Measurements from ENCODE around the gene CYP4F8. TPM values are rescaled to one million over a fixed set of nuclear protein-coding genes. Genes with fewer than 3 reads are reported as not detected.
A peak's percentile ranks its signal among the peaks of the same experiment; 100 is the strongest.
"Not testable (repeated sequence)": the region's sequence is repeated elsewhere in the genome, so short reads cannot be mapped to it uniquely, and the experiment has no call there.

Gene CYP4F8

DNA sequence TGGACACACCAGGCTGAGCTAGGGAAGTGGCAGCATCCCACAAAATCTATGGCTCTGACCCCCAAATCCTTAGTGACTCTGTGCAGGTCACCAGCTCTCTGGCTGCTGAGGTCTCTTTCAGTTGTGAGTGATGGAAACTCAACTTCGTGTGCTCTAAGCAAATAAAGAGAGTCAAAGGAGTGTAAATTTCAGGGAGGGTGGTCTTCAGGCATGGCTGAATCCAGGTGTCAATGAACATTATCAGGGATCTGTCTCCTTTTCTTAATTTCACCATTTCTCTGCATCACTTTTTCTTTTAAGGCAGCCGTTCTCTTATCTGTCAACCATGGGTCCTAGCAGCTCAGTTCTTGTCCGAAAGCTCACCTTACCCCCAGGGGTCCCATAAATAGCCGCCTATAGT, 64.1 kb downstream of the CYP4F8 start:
- no peak overlapping the region for H3K9ac ChIP-seq (ENCODE audit: low read depth, low read length, poor library complexity)
- no peak overlapping the region for H2BK12ac ChIP-seq (ENCODE audit: low read length)
- peaks cover 2% of the 10 kb centered on the region for H3K79me1 ChIP-seq (ENCODE audit: low read depth, low read length)
- no peak overlapping the region for H3K23ac ChIP-seq (ENCODE audit: low read depth, low read length, poor library complexity)
- H2BK5ac ChIP-seq (ENCODE audit: low read length): no peak overlapping the region
- H2AK5ac ChIP-seq (ENCODE audit: low read depth, low read length): no peak overlapping the region
- no peak overlapping the region for H3K4me3 ChIP-seq (ENCODE audit: low read length in 2 of 2)
- H3K27ac ChIP-seq (replicated peaks; ENCODE audit: low read length): no peak overlapping the region
- no CpG with 5 or more reads among the region's 4 CpGs for WGBS, 2 donors (ENCODE audit: extremely low coverage in 2 of 2, insufficient read length in 2 of 2, insufficient replicate concordance in 1 of 2)
- H2BK15ac ChIP-seq (ENCODE audit: low read length): no peak overlapping the region
- no peak for DNase-seq (ENCODE audit: low spot score)
- no peaks in the 10 kb centered on the region for H3K27me3 ChIP-seq (ENCODE audit: control insufficient read depth in 3 of 3, insufficient read depth in 3 of 3, low read depth in 1 of 3, low read length in 3 of 3)
- H3K4me2 ChIP-seq (ENCODE audit: insufficient read depth, low read length, poor library complexity, severe bottlenecking): no peak overlapping the region
- no peak overlapping the region for H3K4ac ChIP-seq (ENCODE audit: low read length)
- no peaks in the 10 kb centered on the region for H3K4me1 ChIP-seq (ENCODE audit: control insufficient read depth in 2 of 2, insufficient read depth in 1 of 2, low read depth in 1 of 2, low read length in 2 of 2)
- no peak overlapping the region for H3K14ac ChIP-seq (ENCODE audit: low read length)
- no peak overlapping the region for H4K91ac ChIP-seq (ENCODE audit: low read depth, low read length, poor library complexity)
- no peak overlapping the region for H3K18ac ChIP-seq (ENCODE audit: low read length)
- H2BK120ac ChIP-seq (ENCODE audit: low read depth, low read length): no peak overlapping the region
- no peak overlapping the region for H4K8ac ChIP-seq (ENCODE audit: low read depth, low read length)
- peaks cover 0 to 28% of the 10 kb centered on the region in 2 donors for H3K9me3 ChIP-seq (replicated peaks in 1 of 2; ENCODE audit: control insufficient read depth in 2 of 2, insufficient read depth in 1 of 2, low read depth in 1 of 2, low read length in 2 of 2)
- H3K36me3 ChIP-seq (replicated peaks in 1 of 2; ENCODE audit: control insufficient read depth in 2 of 2, insufficient read depth in 2 of 2, low read length in 2 of 2): no peaks in the 10 kb centered on the region
- H2AFZ ChIP-seq (ENCODE audit: low read length): no peak overlapping the region

DNA sequence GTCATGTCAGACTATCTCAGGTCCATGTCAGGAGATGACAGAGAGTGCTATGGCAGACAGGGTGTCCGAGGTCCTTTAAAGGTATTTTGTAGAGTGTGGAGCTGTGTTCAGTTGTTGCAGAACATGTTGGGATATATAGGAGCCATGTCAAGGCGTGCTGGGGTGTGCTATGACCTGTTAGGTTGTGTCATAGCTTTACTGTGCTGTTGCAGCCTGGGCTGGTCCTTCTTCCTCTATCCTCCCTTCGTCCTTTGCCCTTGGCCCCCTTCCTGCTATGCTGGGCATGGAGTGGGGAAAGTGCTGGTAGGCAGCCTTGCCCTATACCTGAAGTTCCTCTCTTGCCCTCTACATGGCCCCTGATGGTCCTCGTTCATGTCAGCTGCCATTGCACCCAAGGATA, 64.8 kb downstream of the CYP4F8 start:
- H3K9me3 ChIP-seq (replicated peaks in 1 of 2; ENCODE audit: control insufficient read depth in 2 of 2, insufficient read depth in 1 of 2, low read depth in 1 of 2, low read length in 2 of 2): peaks cover 0 to 26% of the 10 kb centered on the region in 2 donors
- not testable (repeated sequence) for H3K4me3 ChIP-seq (ENCODE audit: low read length in 2 of 2); H3K4me2 ChIP-seq (ENCODE audit: insufficient read depth, low read length, poor library complexity, severe bottlenecking); H3K23ac ChIP-seq (ENCODE audit: low read depth, low read length, poor library complexity); H3K27ac ChIP-seq (replicated peaks; ENCODE audit: low read length); H2AK5ac ChIP-seq (ENCODE audit: low read depth, low read length); H3K79me1 ChIP-seq (ENCODE audit: low read depth, low read length); H2BK120ac ChIP-seq (ENCODE audit: low read depth, low read length); H4K8ac ChIP-seq (ENCODE audit: low read depth, low read length); H3K4me1 ChIP-seq (ENCODE audit: control insufficient read depth in 2 of 2, insufficient read depth in 1 of 2, low read depth in 1 of 2, low read length in 2 of 2); H2BK15ac ChIP-seq (ENCODE audit: low read length); H3K18ac ChIP-seq (ENCODE audit: low read length); H2AFZ ChIP-seq (ENCODE audit: low read length); H3K4ac ChIP-seq (ENCODE audit: low read length); H2BK12ac ChIP-seq (ENCODE audit: low read length); DNase-seq (ENCODE audit: low spot score); H4K91ac ChIP-seq (ENCODE audit: low read depth, low read length, poor library complexity); H2BK5ac ChIP-seq (ENCODE audit: low read length); H3K27me3 ChIP-seq (ENCODE audit: control insufficient read depth in 3 of 3, insufficient read depth in 3 of 3, low read depth in 1 of 3, low read length in 3 of 3); H3K36me3 ChIP-seq (replicated peaks in 1 of 2; ENCODE audit: control insufficient read depth in 2 of 2, insufficient read depth in 2 of 2, low read length in 2 of 2); H3K9ac ChIP-seq (ENCODE audit: low read depth, low read length, poor library complexity)
- peak overlapping the region; percentile 21 for H3K14ac ChIP-seq (ENCODE audit: low read length)
- no CpG with 5 or more reads among the region's 4 CpGs for WGBS, 2 donors (ENCODE audit: extremely low coverage in 2 of 2, insufficient read length in 2 of 2, insufficient replicate concordance in 1 of 2)

Small RNA genes lying within 50 kb of the gene (small RNA-seq; reads per million reads assigned to genes)
- gene AD000091.1 (ENCODE audit: insufficient read depth): not detected
